HCEC 1CT (cell line): ENCODE measurements around the gene SFSWAP.
"Not testable (repeated sequence)": the region's sequence is repeated elsewhere in the genome, so short reads cannot be mapped to it uniquely, and the experiment has no call there.

ENCODE experiments used
- DNase-seq: peaks from one replicate; pipeline ENCODE4 v3.0.0-alpha.2; 2017

The SFSWAP gene

DNA sequence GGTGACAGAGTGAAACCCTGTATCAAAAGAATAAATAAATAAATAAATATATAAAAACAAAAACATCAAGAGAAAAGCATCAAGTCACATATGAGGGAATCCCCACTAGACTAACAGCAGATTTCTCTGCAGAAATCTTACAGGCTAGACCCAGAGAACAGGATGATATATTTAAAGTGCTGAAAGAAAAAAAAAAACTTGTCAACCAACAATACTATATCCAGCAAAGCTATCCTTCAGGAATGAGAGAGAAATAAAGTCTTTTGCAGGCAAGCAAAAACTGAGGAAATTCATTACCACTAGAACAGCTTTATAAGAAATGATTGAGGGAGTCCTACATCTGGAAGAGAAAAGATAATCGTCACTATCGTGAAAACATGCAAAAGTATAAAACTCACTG lies 6.4 kb upstream of the SFSWAP start:
- DNase-seq, result no peak

DNA sequence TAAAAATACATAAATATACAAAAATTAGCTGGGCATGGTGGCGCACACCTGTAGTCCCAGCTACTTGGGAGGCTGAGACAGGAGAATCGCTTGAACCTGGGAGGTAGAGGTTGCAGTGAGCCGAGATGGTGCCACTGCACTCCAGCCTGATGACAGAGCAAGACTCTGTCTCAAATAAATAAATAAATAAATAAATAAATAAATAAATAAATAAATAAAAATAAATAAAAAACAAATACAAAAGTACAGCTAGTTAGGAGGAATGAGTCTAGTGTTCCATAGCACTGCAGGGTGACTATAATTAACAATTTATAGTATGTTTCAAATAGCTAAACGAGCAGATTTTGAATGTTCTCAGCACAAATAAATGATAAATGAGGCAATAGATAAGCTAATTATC lies 4.2 kb upstream of the SFSWAP start:
- DNase-seq, result not testable (repeated sequence)

DNA sequence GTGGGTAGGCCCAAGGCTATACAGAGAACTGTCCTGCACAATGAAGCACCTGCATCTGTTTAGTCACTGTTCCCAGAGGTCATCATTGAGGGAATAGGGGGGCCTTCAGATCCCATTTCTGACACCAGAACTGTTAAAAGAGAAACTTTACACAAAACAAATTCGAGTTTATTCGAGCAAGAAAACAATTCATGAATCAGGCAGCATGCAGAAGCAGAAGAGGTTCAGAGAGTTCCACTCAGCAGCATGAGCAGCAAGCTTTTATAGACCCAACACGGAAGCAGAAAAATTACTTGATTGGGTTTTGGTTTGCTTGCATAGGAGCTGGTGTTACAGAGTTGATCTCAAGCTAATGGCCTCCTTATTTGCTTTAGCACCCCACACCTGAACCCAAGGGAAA lies 1.7 kb upstream of the SFSWAP start:
- DNase-seq, result no peak

- DNase-seq, result no peak
Measured at GRCh38 chr12:131711551-131712205, 788 bp downstream of the SFSWAP start.

GRCh38 chr12:131713349-131713748 lies 2.5 kb downstream of the SFSWAP start:
- DNase-seq, result no peak

DNA sequence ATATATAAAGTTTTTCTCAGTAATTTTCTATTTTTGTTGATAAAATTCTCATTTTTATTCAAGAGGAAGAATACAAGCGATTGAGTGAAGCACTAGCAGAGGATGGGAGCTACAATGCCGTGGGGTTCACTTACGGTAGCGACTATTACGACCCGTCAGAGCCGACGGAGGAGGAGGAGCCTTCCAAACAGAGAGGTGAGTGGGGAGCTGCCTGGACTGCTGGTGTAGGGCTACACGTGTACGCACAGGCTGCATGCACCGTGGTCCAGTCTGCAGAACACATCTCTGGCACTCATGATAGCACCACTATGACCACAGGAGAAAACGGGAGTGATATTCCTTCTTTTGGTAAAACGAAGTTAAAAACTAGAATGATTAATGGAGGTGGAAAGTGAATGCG lies 3.9 kb downstream of the SFSWAP start:
- no peak for DNase-seq

- DNase-seq, result no peak
Measured at GRCh38 chr12:131716282-131716681, 5.4 kb downstream of the SFSWAP start.

DNA sequence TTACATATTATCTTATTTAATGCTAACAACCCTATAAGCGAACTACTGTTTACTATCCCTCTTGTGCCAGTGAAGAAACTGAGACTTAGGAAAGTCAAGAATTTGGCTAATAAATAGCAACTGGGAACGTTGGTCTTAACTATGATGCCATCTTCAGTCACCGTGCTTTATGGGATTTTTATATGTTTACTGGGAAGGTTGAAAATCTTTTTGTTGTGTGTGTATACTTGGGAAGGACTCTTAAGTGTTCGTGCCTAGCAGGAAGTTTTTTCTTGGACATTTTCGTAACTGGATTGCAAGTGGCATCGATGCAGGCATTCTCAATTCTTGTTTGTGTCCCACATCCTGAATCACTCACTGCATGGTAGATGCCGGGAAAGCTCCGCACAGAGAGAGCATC lies 9.4 kb downstream of the SFSWAP start:
- DNase-seq, result no peak

DNA sequence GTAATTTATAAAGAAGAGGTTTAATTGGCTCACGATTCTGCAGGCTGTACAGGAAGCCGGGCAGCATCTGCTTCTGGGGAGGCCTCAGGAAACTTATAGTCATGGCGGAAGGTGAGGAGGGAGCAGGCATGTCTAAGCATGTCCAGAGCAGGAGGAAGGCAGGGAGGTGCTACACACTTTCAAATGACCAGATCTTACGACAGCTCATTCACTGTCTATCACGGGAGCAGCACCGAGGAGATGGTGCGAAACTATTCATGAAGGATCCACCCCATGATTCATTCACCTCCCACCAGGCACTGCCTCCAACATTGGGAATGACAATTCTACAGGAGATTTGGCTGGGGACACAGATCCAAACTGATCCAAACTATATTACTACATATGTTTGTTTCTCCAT lies 10.0 kb downstream of the SFSWAP start:
- DNase-seq, result no peak

GRCh38 chr12:131721548-131721947 lies 10.7 kb downstream of the SFSWAP start:
- DNase-seq, result no peak

- no peak for DNase-seq
Measured at GRCh38 chr12:131723532-131723931, 12.6 kb downstream of the SFSWAP start.

DNA sequence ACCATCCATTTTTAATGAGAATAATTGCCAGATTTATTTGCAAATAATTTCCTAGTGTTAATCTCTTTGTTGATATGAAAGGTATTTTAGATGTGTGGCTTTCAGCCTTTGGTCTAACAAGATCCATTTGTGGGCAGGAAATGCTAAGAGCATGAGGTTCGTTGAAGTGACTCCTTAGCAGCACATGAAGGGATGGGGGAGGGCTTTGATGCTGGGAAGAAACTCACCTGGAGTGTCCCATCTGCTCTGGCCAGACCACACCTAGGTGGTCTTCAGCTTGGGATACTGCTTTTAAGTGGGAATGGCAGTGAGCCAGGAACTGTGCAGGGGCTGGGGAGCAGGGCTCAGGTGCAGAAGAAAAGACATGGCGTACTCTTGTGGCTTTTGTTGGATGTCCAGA lies 13.6 kb downstream of the SFSWAP start:
- no peak for DNase-seq

DNA sequence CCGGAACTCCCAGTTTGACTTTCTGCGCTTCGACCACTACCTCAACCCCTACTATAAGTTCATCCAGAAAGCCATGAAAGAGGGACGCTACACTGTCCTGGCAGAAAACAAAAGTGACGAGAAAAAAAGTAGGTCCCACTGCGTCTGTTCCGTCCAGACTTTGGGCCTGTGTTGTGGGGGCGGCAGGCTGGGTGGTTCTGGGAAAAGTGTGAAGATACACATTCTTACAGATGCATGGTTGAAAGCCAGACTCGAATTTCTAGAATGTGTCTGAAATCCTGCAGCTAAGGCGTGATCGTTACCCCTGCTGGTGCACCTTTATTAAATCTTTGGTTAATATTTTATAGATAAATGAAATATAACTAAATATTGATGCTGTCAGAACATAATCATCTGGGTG lies 14.6 kb downstream of the SFSWAP start:
- no peak for DNase-seq

DNA sequence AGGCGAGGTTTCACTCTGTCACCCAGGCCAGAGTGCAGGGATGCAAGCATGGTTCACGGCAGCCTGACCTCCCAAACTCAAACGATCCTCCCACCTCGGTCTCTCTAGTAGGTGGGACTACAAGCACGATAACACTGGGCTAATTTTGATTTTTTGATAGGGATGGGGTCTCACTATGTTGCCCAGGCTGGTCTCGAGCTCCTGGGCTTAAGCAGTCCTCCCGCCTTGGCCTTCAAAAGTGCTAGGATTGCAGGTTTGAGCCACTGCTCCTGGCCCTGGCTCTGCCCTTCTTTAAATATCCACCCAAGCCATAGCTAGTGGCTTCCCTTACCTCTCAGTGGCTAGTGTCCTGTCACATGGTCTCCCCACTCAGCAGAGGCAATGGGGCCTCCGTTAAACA lies 17.8 kb downstream of the SFSWAP start:
- DNase-seq, result no peak

- no peak for DNase-seq
Measured at GRCh38 chr12:131729254-131729955, 18.5 kb downstream of the SFSWAP start.

GRCh38 chr12:131732996-131733615 lies 22.2 kb downstream of the SFSWAP start:
- DNase-seq, result no peak

- DNase-seq, result no peak
Measured at GRCh38 chr12:131733874-131734273, 23.0 kb downstream of the SFSWAP start.

GRCh38 chr12:131734336-131735152 lies 23.7 kb downstream of the SFSWAP start:
- no peak for DNase-seq

- DNase-seq, result no peak
Measured at GRCh38 chr12:131735153-131735456, 24.2 kb downstream of the SFSWAP start.

DNA sequence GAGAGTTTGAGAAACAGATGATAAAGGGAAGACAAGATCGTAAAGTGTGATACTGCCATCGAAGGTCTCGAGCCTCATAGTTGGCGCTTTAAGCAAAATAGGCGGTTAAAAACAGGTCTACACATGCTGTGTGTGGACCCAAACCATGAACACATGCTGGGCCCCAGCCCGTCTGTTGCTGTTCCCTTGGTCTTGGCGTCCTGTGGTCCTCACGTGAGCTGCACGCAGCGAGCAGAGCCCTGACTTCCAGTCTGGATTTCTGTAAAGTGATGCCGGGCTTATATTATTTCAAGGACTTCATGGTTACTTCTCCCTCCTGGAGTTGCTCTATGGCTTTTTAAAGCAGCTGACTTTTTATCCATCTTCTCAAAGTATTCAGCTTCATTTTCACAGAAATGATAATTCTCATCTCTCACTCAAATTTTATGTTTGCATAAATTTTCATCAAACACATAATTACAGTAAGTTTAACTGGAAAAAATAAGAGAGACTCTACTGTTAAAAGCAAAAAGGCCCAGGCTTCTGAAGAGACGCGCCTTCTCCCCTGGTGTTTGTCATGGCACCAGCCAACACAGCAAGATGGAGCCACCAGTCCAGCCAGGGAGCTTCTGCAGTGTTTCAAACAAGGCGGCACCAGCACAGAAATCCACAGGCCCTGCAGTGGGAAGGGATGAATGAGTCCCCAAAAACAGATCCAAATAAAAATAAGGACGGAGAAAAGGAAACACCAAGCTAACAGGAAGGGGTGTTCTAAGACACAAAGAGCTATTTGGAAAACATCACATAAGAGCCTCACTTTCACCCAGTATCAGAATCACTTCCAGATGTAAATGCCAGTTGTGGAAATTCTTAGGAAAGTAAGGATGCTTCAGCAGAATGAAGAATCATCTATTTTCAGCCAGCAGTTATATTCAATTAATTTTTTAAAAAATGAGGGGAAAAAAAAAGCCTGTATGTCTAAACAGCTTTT lies 24.9 kb downstream of the SFSWAP start:
- DNase-seq, result no peak

DNA sequence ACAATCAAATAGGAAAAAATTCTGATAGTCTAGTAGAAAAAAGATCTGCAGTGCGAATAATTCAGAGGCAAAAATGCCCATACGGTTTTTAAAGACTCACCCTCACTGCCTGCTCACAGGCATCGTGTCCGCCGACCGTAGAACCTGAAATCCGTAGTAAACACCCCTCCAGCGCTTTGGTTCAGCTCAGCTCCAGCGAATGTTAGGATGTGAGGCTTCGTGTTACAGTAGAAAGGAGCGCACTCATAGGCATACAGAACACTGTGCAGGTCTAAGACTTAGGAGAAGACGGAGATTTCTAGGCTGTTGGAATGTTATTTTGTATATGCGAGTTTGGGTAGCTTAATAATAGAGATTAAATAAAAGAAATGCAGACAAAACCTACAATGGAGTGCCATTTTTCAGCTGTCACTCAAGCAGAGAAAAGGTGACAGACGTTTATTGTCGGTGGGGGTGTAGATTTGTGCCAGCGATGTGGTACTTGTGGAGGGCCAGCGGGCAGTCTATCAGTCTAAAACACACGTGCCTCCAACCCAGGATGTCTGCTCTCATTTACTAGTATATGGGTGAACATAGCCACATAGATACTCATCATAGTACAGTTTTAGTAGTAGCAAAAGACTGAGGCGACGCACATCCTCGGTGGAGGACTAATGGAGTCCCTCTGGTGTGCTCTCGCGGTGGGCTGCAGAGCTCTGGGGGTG lies 25.7 kb downstream of the SFSWAP start:
- no peak for DNase-seq
